Neutrophil (primary cell): ENCODE measurements around the gene RPL12.
A peak's percentile ranks its signal among the peaks of the same experiment; 100 is the strongest.

Experiments
- H3K27ac ChIP-seq: fragments of 200-600 bp; sonication (generic); 2 replicates; pipeline ENCODE4 v1.5.1; 2016; ENCODE audit warnings: mild to moderate bottlenecking, moderate library complexity
- H3K27me3 ChIP-seq: fragments of 200-600 bp; sonication (generic); 2 replicates; pipeline ENCODE4 v1.6.0; 2016; ENCODE audit warnings: mild to moderate bottlenecking
- H3K36me3 ChIP-seq: fragments of 200-600 bp; sonication (generic); 2 replicates; pipeline ENCODE4 v1.5.1; 2017
- H3K4me1 ChIP-seq, 2 experiments: fragments of 200-600 bp in 1 of 2; sonication (generic) in 1 of 2; 1 replicate in 1 of 2; 2 replicates in 1 of 2; pipeline versions ENCODE4 v1.5.1 to v1.6.1; 2013 to 2016; ENCODE audit warnings: low read depth in 1 of 2, low read length in 1 of 2, mild to moderate bottlenecking in 1 of 2, moderate library complexity in 1 of 2; ENCODE audit not compliant: control insufficient read depth in 1 of 2, insufficient read depth in 1 of 2
- H3K4me3 ChIP-seq, 2 experiments: fragments of 200-600 bp in 1 of 2; sonication (generic) in 1 of 2; 1 replicate in 1 of 2; 2 replicates in 1 of 2; pipeline ENCODE4 v1.5.1; 2013 to 2016; ENCODE audit warnings: low read depth in 1 of 2, low read length in 1 of 2, mild to moderate bottlenecking in 1 of 2, moderate library complexity in 1 of 2
- H3K9me3 ChIP-seq: fragments of 200-600 bp; sonication (generic); 2 replicates; pipeline ENCODE4 v1.5.1; 2016
- TF ChIP-seq, protein P1 (sequence below): fragments of 200-600 bp; sonication (generic); IDR thresholded peaks from 2 replicates; pipeline ENCODE4 v1.5.1; 2016; ENCODE audit warnings: antibody characterized with exemption

Gene RPL12

DNA sequence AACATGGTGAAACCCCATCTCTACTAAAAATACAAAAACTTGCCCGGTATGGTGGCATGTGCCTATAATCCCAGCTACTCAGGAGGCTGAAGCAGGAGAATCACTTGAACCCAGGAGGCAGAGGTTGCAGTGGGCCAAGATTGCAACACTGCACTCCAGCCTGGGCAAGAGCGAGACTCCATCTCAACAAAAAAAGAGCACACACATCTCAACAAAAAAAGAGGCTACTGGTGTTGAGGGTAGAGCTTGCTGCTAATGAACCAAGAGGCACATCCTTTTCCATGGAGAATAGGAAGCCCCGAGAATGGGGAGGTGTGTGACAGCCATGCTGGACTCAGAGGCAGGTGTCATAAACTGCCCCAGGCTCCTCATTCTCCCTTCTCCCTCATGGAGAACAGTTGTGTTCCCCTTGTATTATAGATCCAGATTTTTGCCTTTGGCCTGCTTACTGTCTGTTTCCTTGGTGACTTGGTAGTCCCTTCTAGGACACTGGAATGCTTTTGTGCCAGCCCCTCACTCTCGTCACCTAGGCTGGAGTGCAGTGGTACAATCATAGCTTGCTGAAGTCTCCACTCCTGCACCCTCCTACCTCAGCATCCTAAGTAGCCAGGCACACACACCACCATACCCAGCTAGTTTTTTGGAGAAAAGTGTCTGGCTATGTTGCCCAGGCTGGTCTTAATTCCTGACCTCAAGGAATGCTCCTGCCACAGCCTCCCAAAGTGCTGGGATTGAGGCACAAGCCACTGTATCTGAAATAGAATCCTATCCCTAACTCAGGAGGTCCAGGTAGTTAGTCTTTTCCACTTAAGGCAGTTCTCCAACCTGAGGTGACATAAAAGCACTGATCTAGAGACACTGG, 5.1 kb downstream of the RPL12 start:
- H3K4me3 ChIP-seq = no peak overlapping the region
- H3K4me1 ChIP-seq = peaks cover 19 to 20% of the 10 kb centered on the region in 2 experiments
- no peaks in the 10 kb centered on the region for H3K27me3 ChIP-seq
- H3K9me3 ChIP-seq = no peaks in the 10 kb centered on the region
- peaks cover 83% of the 10 kb centered on the region for H3K36me3 ChIP-seq
- H3K27ac ChIP-seq = peak overlapping the region; percentile 8
- TF ChIP-seq, protein P1, sequence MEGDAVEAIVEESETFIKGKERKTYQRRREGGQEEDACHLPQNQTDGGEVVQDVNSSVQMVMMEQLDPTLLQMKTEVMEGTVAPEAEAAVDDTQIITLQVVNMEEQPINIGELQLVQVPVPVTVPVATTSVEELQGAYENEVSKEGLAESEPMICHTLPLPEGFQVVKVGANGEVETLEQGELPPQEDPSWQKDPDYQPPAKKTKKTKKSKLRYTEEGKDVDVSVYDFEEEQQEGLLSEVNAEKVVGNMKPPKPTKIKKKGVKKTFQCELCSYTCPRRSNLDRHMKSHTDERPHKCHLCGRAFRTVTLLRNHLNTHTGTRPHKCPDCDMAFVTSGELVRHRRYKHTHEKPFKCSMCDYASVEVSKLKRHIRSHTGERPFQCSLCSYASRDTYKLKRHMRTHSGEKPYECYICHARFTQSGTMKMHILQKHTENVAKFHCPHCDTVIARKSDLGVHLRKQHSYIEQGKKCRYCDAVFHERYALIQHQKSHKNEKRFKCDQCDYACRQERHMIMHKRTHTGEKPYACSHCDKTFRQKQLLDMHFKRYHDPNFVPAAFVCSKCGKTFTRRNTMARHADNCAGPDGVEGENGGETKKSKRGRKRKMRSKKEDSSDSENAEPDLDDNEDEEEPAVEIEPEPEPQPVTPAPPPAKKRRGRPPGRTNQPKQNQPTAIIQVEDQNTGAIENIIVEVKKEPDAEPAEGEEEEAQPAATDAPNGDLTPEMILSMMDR = no peak

DNA sequence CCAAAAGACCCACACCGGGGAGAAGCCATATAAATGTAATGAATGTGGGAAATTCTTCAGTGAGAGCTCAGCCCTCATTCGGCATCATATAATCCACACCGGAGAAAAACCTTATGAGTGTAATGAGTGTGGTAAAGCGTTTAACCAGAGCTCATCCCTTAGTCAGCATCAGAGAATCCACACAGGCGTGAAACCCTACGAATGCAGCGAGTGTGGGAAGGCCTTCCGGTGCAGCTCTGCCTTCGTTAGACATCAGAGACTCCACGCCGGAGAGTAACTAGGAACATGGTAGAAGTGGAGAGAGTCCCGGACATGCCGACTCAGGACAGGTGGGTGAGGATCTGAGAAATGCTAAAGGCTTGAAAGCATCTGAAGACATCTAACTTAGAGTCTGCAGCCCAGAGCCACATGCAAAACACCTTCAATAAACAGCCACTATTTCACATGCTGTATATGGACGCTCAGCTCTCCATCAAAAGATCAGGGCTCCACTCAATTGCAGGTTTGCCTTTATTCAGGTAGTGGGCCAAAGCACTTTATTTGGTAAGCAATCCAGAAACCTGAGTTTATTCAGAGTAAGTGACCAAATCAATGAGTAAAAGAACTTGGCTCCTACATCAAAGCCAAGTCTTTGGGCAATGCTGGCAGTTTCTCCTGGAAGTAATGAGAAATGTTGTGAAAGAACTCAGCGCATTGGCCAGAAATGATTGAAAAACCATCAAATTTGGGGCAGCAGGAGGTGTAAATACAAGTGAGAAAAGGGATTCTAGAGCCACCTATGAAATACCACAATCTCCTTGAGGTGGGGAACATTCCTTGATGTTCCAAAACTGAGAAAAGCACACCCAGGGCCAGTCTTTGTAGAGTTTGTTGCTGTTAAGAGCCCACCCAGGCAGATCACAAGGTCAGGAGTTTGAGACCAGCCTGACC, 6.0 kb downstream of the RPL12 start:
- Histone ChIP-seq H3K27me3 (no peaks in the 10 kb centered on the region), H3K27ac (no peak overlapping the region), H3K4me3 (no peak overlapping the region), H3K4me1 (peaks cover 10 to 12% of the 10 kb centered on the region in 2 experiments), H3K9me3 (no peaks in the 10 kb centered on the region), H3K36me3 (peaks cover 92% of the 10 kb centered on the region)
- TF ChIP-seq, protein P1 = no peak

DNA sequence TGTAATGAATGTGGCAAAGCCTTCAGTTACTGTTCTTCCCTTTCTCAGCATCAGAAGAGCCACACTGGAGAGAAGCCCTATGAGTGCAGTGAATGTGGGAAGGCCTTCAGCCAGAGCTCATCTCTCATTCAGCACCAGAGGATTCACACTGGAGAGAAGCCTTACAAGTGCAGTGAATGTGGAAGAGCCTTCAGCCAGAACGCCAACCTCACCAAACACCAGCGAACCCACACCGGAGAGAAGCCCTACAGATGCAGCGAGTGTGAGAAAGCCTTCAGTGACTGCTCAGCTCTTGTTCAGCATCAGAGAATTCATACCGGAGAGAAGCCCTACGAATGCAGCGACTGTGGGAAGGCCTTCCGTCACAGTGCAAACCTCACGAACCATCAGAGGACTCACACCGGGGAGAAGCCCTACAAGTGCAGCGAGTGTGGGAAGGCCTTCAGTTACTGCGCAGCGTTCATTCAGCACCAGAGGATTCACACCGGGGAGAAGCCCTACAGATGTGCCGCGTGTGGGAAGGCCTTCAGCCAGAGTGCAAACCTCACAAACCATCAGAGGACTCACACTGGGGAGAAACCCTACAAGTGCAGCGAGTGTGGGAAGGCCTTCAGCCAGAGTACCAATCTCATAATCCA, 6.8 kb downstream of the RPL12 start:
- Histone ChIP-seq H3K27ac (no peak overlapping the region), H3K27me3 (no peaks in the 10 kb centered on the region), H3K4me1 (peaks cover 2 to 4% of the 10 kb centered on the region in 2 experiments), H3K36me3 (peaks cover 97% of the 10 kb centered on the region), H3K9me3 (no peaks in the 10 kb centered on the region), H3K4me3 (no peak overlapping the region)
- TF ChIP-seq, protein P1 = no peak

DNA sequence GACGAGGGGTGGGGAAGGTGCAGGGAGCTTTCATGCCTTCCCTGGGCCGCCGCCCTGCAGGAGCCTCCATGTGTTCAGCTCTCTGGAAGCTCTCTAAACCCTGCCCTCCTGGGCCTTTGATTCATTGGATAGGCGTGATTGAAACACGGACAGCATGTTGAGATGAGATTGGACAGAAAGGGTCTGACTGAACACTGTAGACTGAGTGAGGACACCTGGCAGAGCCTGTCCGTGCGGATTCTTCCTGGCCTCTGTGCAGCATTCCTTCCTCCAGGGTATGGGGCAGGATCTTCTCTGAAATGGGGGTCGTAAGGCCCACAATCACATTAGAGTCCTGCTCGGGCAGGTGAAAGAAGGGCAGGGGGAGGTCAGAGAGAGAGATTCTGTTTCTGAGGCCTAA, 12.8 kb downstream of the RPL12 start:
- H3K9me3 ChIP-seq = no peaks in the 10 kb centered on the region
- H3K36me3 ChIP-seq = peaks cover 99% of the 10 kb centered on the region
- H3K27ac ChIP-seq = no peak overlapping the region
- H3K4me3 ChIP-seq = no peak overlapping the region
- TF ChIP-seq, protein P1 = no peak
- H3K27me3 ChIP-seq = no peaks in the 10 kb centered on the region
- no peaks in the 10 kb centered on the region for H3K4me1 ChIP-seq

DNA sequence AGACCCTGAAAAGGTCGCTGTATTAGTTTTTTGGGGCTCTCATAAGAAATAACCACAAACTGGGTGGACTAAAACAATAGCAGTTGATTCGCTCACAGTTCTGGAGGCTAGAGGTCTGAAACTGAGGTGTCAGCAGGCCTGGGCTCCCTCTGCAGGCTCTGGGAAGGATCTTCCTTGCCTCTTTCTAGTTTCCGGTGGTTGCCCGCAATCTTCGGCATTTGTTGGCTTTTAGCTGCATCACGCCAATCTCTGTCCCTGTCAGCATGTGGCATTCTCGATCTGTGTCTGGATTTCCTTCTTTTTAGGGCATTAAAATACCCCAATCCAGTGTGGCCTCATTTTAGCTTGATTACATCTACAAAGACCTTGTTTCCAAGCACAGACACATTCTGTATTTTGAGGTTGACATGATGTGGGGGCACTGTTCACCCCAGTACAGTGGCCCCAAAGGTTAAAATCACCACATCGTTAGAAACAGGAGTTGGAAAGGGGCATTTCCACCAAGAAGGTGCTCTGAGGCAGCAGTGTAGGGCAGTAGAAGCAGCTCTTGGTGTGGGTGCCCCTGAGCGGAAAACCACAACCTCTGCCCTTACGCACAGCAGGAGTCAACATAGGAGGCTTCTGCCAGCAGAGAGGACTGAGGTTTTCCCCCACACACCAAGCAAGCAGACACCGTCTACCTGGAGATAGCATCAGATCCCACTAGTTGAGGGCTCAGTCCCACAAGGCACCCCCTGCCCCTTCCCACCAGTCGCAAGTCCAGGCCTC, 13.5 kb downstream of the RPL12 start:
- no peaks in the 10 kb centered on the region for H3K27me3 ChIP-seq
- TF ChIP-seq, protein P1 = no peak
- H3K4me1 ChIP-seq = no peaks in the 10 kb centered on the region
- no peak overlapping the region for H3K4me3 ChIP-seq
- no peaks in the 10 kb centered on the region for H3K9me3 ChIP-seq
- H3K36me3 ChIP-seq = peaks cover 97% of the 10 kb centered on the region
- no peak overlapping the region for H3K27ac ChIP-seq
